HepG2 (cell line): ENCODE data around the gene CDH12.

Experiments used
- JUN ChIP-seq: sonication (generic); formaldehyde crosslinking; IDR thresholded peaks from 2 replicates; pipeline ENCODE4 v1.4.0; 2020; ENCODE audit warnings: mild to moderate bottlenecking, missing genetic modification reagents
- MXI1 ChIP-seq: IDR thresholded peaks from 3 replicates; pipeline ENCODE4 v1.6.1; 2012; ENCODE audit warnings: low read depth, low read length, inconsistent platforms, borderline replicate concordance
- POLR2A ChIP-seq, 2 experiments: IDR thresholded peaks; 2 replicates each; pipeline ENCODE4 v1.6.1; 2011; ENCODE audit warnings: low read depth in 2 of 2, low read length in 2 of 2, mild to moderate bottlenecking in 1 of 2, moderate library complexity in 1 of 2; ENCODE audit not compliant: insufficient read depth in 1 of 2
- ZFP36L1 ChIP-seq: sonication (generic); formaldehyde crosslinking; IDR thresholded peaks from 2 replicates; pipeline ENCODE4 v1.8.0; 2022; ENCODE audit warnings: mild to moderate bottlenecking, missing genetic modification reagents, moderate library complexity
- ZNF501 ChIP-seq: sonication (generic); formaldehyde crosslinking; IDR thresholded peaks from 2 replicates; pipeline ENCODE4 v1.5.1; 2020; ENCODE audit warnings: mild to moderate bottlenecking, moderate library complexity, missing genetic modification reagents
- ZNF891 ChIP-seq: sonication (generic); formaldehyde crosslinking; IDR thresholded peaks from 2 replicates; pipeline ENCODE4 v1.5.0; 2020; ENCODE audit warnings: mild to moderate bottlenecking, missing genetic modification reagents
- ZSCAN30 ChIP-seq: sonication (generic); formaldehyde crosslinking; IDR thresholded peaks from 2 replicates; pipeline ENCODE4 v1.5.0; 2020; ENCODE audit warnings: mild to moderate bottlenecking, missing genetic modification reagents

DNA sequence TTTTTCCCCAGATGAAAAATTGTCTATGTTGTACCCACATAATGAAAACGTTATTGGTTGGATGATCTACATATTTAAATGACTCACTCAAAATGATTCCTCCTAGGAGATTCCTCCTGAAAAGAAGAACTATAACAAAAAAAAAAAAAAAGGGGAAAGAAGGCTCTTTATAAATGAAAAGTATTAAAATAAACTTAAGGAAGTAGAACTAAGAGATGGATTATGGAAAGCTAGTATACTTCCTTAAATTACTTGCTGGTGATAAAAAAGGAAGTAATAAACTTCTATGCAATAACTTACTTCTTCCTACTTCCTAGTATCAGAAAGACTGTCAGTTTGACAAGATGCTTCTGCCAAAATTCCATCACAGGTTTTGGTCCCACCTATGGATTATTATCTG is 1087.7 kb downstream of the CDH12 start:
- TF ChIP-seq MXI1: no peak
- TF ChIP-seq ZNF501 (CRISPR knock-in tag): no peak
- TF ChIP-seq ZFP36L1 (CRISPR knock-in tag): no peak
- TF ChIP-seq ZNF891: no peak
- no peak for TF ChIP-seq JUN
- no peak for TF ChIP-seq POLR2A (IDR thresholded peaks at IDR 0.05; ENCODE audit: insufficient read depth in 1 of 2, low read depth in 2 of 2, low read length in 2 of 2)
- no peak for TF ChIP-seq ZSCAN30
